Gastrocnemius medialis (tissue), 4 donors: ENCODE measurements around the gene JPT1.

Experiments used
- CTCF ChIP-seq, 5 experiments: fragments of 450-650 bp in 3 of 5; fragments of 200-600 bp in 2 of 5; sonication (generic) in 2 of 5; IDR thresholded peaks in 4 of 5; conservative IDR thresholded peaks in 1 of 5; 1 replicate in 4 of 5; 2 replicates in 1 of 5; pipeline ENCODE4 v1.5.1; 2016 to 2019; ENCODE audit warnings: antibody characterized with exemption in 5 of 5, mild to moderate bottlenecking in 3 of 5, moderate library complexity in 3 of 5
- POLR2A ChIP-seq, 2 donors: fragments of 450-650 bp; IDR thresholded peaks; one replicate each; pipeline ENCODE4 v1.6.1; 2017; ENCODE audit warnings: antibody characterized with exemption in 2 of 2, mild to moderate bottlenecking in 2 of 2, moderate library complexity in 2 of 2

- TF ChIP-seq POLR2A (IDR thresholded peaks at IDR 0.05) (no peak), CTCF (IDR thresholded peaks at IDR 0.05 in 4 of 5, conservative IDR thresholded peaks at IDR 0.05 in 1 of 5) (no peak)
Measured at GRCh38 chr17:75098861-75099260, 55.5 kb downstream of the JPT1 start.
